MM.1S (cell line): ENCODE results near the gene FAM228B.

Source experiments
- CTCF ChIP-seq: fragments of 300-600 bp; sonication (generic); IDR thresholded peaks from 2 replicates; pipeline ENCODE4 v1.5.1; 2016; ENCODE audit warnings: antibody characterized with exemption, low read length, mixed read lengths
- EZH2 ChIP-seq: fragments of 300-600 bp; sonication (generic); optimal IDR thresholded peaks from 2 replicates; pipeline ENCODE3; 2017; ENCODE audit warnings: low read depth, mild to moderate bottlenecking, antibody characterized with exemption, low read length, mixed read lengths
- EZH2phosphoT487 ChIP-seq: fragments of 300-600 bp; sonication (generic); IDR thresholded peaks from 2 replicates; pipeline ENCODE4 v1.6.1; 2018; ENCODE audit warnings: antibody characterized with exemption, low read length

DNA sequence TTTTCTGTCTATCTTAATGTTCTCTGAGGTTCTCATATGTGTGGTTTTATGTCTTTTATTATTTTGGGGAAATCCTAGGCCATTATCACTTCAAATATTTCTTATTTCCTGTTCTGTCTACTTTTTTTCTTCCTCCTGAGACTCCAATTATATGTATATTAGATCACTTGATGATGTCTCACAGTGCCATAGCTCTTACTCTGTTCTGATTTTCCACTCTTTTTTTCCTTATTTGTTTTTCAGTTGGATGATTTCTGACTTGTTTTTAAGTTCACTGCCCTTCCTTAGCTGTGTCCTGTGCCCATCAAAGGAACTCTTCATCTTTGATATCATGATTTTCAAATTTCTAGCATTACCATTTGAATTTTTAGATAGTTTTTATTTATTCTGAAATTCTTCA is 24.1 kb downstream of the FAM228B start:
- TF ChIP-seq CTCF, result no peak
- TF ChIP-seq EZH2phosphoT487, result no peak
- TF ChIP-seq EZH2, result no peak
